Small intestine (tissue), 7 donors: ENCODE results near the gene BRD3OS. TPM values are rescaled to one million over a fixed set of nuclear protein-coding genes. Genes with fewer than 3 reads are reported as not detected.

Source experiments
- DNase-seq, 2 donors: peaks; one replicate each; pipeline versions ENCODE4 v3.0.0 to v3.0.0-alpha.2; 2013
- FAIRE-seq: peaks from 2 replicates; lab custom pipeline; 2012; peaks lifted over from hg19 to GRCh38; lab: Jason Lieb, UNC
- H3K27ac ChIP-seq, 3 donors: one replicate each; pipeline ENCODE4 v1.5.1; 2013; ENCODE audit warnings: low read length in 2 of 3, mild to moderate bottlenecking in 2 of 3, control low read depth in 1 of 3, inconsistent platforms in 1 of 3, low read depth in 1 of 3, moderate library complexity in 1 of 3
- H3K27me3 ChIP-seq, 3 donors: one replicate each; pipeline ENCODE4 v1.6.1; 2013; ENCODE audit warnings: low read length in 3 of 3, inconsistent platforms in 1 of 3; ENCODE audit not compliant: control insufficient read depth in 3 of 3, insufficient read depth in 3 of 3
- H3K36me3 ChIP-seq, 3 donors: one replicate each; pipeline ENCODE4 v1.6.1; 2013; ENCODE audit warnings: low read length in 3 of 3, inconsistent platforms in 1 of 3, low read depth in 1 of 3, mild to moderate bottlenecking in 1 of 3, moderate library complexity in 1 of 3; ENCODE audit not compliant: control insufficient read depth in 3 of 3, insufficient read depth in 2 of 3
- H3K4me1 ChIP-seq, 3 donors: one replicate each; pipeline ENCODE4 v1.6.1; 2013; ENCODE audit warnings: low read length in 2 of 3, inconsistent platforms in 1 of 3, low read depth in 1 of 3, mild to moderate bottlenecking in 1 of 3, moderate library complexity in 1 of 3; ENCODE audit not compliant: control insufficient read depth in 3 of 3, insufficient read depth in 2 of 3
- H3K4me3 ChIP-seq, 3 donors: one replicate each; pipeline ENCODE4 v1.5.1; 2013; ENCODE audit warnings: low read length in 3 of 3, control low read depth in 1 of 3, inconsistent platforms in 1 of 3, low read depth in 1 of 3, mild to moderate bottlenecking in 1 of 3, moderate library complexity in 1 of 3
- H3K9me3 ChIP-seq, 2 donors: one replicate each; pipeline ENCODE4 v1.6.1; 2013; ENCODE audit warnings: low read depth in 1 of 2, low read length in 1 of 2; ENCODE audit not compliant: control insufficient read depth in 2 of 2, insufficient read depth in 1 of 2
- WGBS, 3 donors: extraction: QIAGEN DNeasy Blood & Tissue Kit; methylation state at CpG; one replicate each; pipeline ENCODE4 v1.1.7; 2013; 5-methylcytosine and 5-hydroxymethylcytosine counted together
- polyA plus RNA-seq, 4 donors: library from polyadenylated mRNA; stranded (reverse) in 3 of 4; unstranded in 1 of 4; fragments of 200-250 nt in 3 of 4; fragments of 120-200 nt in 1 of 4; gene quantifications; one replicate each; pipeline versions ENCODE4 v1.2.1 to v1.2.3, GENCODE V29; 2013
- donor health status: healthy with polysubstance abuse.
- donor health status: control.
- donor health status: control.
- donor health status: Bipolar disorder and iron deficiency.
- donor health status: healthy.

The BRD3OS gene
- polyA plus RNA-seq, 4 donors = 2.0 to 7.6 (median 4.1) TPM

GRCh38 chr9:134032456-134033222 is 7.4 kb downstream of the BRD3OS start:
- peaks cover 11 to 82% (median 18%) of the 10 kb centered on the region in 3 donors for H3K36me3 ChIP-seq
- FAIRE-seq = no peak
- H3K4me1 ChIP-seq = no peaks in the 10 kb centered on the region

GRCh38 chr9:134033516-134034214 is 8.4 kb downstream of the BRD3OS start:
- Histone ChIP-seq H3K4me3 (no peak overlapping the region), H3K9me3 (no peaks in the 10 kb centered on the region), H3K4me1 (no peaks in the 10 kb centered on the region), H3K27me3 (no peaks in the 10 kb centered on the region), H3K27ac (no peak overlapping the region), H3K36me3 (peaks cover 11 to 80% (median 18%) of the 10 kb centered on the region in 3 donors)
- FAIRE-seq (no peak), DNase-seq (no peak)
- 94 to 95% (median 95%) methylated on average over 26 of the region's 26 CpGs for WGBS, 3 donors

More at GRCh38 chr9:134032456-134033222, 7.4 kb downstream of the BRD3OS start:
- Histone ChIP-seq H3K27me3 (no peaks in the 10 kb centered on the region), H3K9me3 (no peaks in the 10 kb centered on the region), H3K4me3 (no peak overlapping the region), H3K27ac (no peak overlapping the region)
- WGBS, 3 donors = 89 to 95% (median 90%) methylated on average over 40 of the region's 40 CpGs
- no peak for DNase-seq

DNA sequence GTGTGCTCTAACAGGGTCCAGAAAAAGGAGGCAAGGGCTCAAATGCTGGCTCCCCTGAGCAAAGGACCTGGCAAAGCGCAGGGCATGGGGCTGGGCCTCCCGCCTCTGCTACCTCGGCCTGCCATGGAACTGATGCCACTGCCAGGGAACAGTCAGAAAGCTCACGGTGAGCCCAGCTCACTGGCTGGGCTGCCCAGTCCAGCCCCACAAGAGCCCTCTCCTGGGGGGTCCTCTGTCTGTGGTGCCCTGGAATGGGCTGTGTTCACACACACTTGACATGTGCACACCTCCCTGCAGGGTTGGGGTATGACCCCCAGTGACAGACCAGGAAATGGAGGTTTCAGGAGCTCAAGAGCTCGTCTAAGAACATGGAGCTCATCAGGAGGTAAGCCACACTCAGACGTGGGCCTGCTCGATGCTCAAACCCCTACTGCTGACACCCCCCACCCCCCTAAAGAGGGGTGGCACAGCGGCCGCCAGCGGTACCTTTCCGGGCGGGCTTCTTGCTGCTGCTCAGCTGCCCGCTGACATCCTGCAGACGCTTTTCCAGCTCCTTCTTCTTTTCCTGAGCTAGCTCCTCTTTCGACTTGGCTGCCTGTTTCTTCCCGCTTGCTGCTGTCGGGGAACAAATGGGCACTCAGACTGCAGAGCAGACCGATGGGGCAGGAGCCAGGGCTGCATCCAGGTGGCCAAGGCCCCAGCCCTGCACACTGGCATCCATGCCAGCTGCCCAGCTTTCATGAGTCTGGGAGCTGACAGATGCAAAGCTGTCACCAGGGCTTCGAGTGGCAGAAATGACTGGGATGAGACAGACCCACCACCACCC is 9.1 kb downstream of the BRD3OS start:
- no peak for DNase-seq
- FAIRE-seq = no peak
- Histone ChIP-seq H3K27me3 (no peaks in the 10 kb centered on the region), H3K4me1 (no peaks in the 10 kb centered on the region), H3K36me3 (peaks cover 12 to 79% (median 18%) of the 10 kb centered on the region in 3 donors), H3K27ac (no peak overlapping the region), H3K9me3 (no peaks in the 10 kb centered on the region), H3K4me3 (no peak overlapping the region)
- 93 to 95% (median 94%) methylated on average over 19 of the region's 19 CpGs for WGBS, 3 donors

- DNase-seq = no peak
- Histone ChIP-seq H3K36me3 (peaks cover 12 to 81% (median 18%) of the 10 kb centered on the region in 3 donors), H3K27me3 (no peaks in the 10 kb centered on the region), H3K9me3 (no peaks in the 10 kb centered on the region), H3K4me3 (no peak overlapping the region), H3K27ac (no peak overlapping the region), H3K4me1 (no peaks in the 10 kb centered on the region)
- FAIRE-seq = no peak
- WGBS, 3 donors = 92 to 97% (median 93%) methylated on average over 28 of the region's 28 CpGs
Measured at GRCh38 chr9:134035041-134036039, 10.1 kb downstream of the BRD3OS start.

DNA sequence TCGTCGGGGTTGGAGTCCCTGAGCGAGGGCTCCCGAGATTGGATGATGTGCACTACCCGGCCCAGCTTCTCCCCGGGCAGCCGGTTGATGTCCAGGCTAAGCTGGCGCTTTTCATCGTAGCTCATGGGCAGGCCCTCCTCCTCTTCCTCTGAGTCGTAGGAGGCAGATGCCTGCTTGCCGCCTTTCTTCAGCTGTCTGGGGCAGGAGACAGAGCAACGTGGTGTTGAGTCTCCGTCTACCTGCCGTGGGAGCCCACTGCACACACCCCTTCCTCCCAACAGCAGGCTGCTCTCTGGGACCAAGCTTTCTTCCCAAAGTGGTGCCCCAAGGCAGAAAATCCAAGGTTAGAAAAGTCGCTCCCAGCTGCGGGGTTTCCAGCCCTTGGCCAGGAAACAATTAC is 10.8 kb downstream of the BRD3OS start:
- Histone ChIP-seq H3K27ac (no peak overlapping the region), H3K9me3 (no peaks in the 10 kb centered on the region), H3K4me1 (no peaks in the 10 kb centered on the region), H3K36me3 (peaks cover 9 to 81% (median 13%) of the 10 kb centered on the region in 3 donors), H3K27me3 (no peaks in the 10 kb centered on the region), H3K4me3 (no peak overlapping the region)
- DNase-seq = no peak
- FAIRE-seq = no peak
- 94 to 97% (median 95%) methylated on average over 16 of the region's 16 CpGs for WGBS, 3 donors

GRCh38 chr9:134037641-134038040 is 12.4 kb downstream of the BRD3OS start:
- H3K27ac ChIP-seq = no peak overlapping the region
- no peak overlapping the region for H3K4me3 ChIP-seq
- peaks cover 8 to 83% (median 14%) of the 10 kb centered on the region in 3 donors for H3K36me3 ChIP-seq
- H3K27me3 ChIP-seq = no peaks in the 10 kb centered on the region
- H3K9me3 ChIP-seq = no peaks in the 10 kb centered on the region
- FAIRE-seq = no peak
- no peaks in the 10 kb centered on the region for H3K4me1 ChIP-seq
- DNase-seq = no peak
- WGBS, 3 donors = 93 to 97% (median 96%) methylated on average over 2 of the region's 2 CpGs

DNA sequence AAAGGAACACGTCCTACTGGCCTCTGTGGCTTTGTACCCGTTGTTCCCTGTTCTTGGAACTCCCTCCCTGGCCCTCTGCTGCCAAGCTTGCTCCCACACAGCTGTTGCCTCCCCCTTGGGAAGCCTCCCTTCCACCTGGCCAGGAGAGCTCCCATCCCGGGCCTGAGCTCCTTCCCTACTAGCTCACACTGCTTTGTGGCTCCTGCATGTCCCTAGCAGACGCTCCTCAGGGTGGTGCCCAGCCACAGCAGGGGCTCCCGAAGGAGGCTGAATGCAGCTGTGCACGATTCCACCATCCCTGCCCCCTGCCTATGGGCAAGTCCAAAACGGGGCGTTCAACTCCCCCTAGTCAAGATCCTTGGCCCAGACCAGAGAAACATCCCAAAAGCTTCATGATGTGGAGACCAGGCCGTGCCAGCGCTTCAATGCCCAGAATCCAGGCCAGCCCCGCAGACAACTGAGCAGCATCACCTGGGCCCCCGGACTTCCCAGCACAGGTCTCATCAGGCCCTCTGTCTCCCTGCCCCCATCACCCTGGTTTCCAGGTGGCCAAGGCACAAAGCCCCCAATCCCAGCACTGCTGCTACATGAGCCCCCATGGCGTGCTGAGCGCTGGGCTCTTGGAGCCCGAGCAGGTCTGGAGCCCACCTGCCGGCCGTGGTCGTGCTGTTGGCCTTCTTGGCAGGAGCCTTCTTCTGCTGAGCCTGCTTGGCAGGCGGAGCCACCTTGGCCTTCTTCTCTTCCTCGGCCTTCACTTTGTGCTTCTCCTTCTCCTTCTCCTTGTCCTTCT is 14.3 kb downstream of the BRD3OS start:
- WGBS, 3 donors = 89 to 96% (median 90%) methylated on average over 20 of the region's 20 CpGs
- H3K27me3 ChIP-seq = no peaks in the 10 kb centered on the region
- no peaks in the 10 kb centered on the region for H3K9me3 ChIP-seq
- FAIRE-seq (no peak), DNase-seq (no peak)
- H3K27ac ChIP-seq = no peak overlapping the region
- no peak overlapping the region for H3K4me3 ChIP-seq
- H3K36me3 ChIP-seq = peaks cover 0 to 82% (median 14%) of the 10 kb centered on the region in 3 donors
- H3K4me1 ChIP-seq = no peaks in the 10 kb centered on the region
